Measurements from ENCODE around the gene ARMH3. TPM values are rescaled to one million over a fixed set of nuclear protein-coding genes. Genes with fewer than 3 reads are reported as not detected.
A peak's percentile ranks its signal among the peaks of the same experiment; 100 is the strongest.

Gene ARMH3
- total RNA-seq, 1 donor from 2014 or later, result 18.1 TPM

DNA sequence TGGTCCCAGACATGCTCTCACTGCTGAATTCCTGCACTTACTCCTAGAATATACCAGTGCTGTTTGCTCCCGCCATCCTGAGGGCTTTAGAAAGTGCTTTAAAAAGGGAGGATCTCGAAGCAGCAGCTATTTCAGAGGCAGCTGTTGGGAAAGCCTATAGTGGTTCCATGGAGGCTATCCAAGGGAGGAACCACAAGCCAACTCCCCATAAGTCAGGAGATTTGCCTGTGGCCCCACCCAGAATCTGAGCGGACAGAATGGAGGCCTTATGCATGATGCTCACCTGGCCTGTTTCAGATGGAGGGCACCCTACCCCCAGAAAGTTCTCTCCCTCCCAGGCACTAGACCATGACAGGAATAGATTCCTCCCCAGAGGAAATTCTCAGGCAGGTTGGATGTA, 210.1 kb downstream of the ARMH3 start:
- H3K36me3 Mint-ChIP-seq (ENCODE audit: low read depth), result peaks cover 12% of the 10 kb centered on the region
- DNase-seq (ENCODE audit: low spot score), result no peak
- H3K4me3 Mint-ChIP-seq (ENCODE audit: unreplicated experiment), result no peak overlapping the region
- TF ChIP-seq CTCF (IDR thresholded peaks at IDR 0.05), result no peak
- no peaks in the 10 kb centered on the region for H3K27me3 Mint-ChIP-seq (ENCODE audit: low read depth)
- no peaks in the 10 kb centered on the region for H3K9me3 Mint-ChIP-seq (ENCODE audit: low read depth)
- no peak overlapping the region for H3K27ac Mint-ChIP-seq (ENCODE audit: unreplicated experiment)
- H3K4me1 Mint-ChIP-seq (ENCODE audit: low read depth), result peaks cover 22% of the 10 kb centered on the region

- H3K4me1 Mint-ChIP-seq (ENCODE audit: low read depth), result peaks cover 28% of the 10 kb centered on the region
- H3K27ac Mint-ChIP-seq (ENCODE audit: unreplicated experiment), result no peak within 1 kb of the TSS
- H3K4me3 Mint-ChIP-seq (ENCODE audit: unreplicated experiment), result peak within 1 kb of the TSS; percentile 47
- H3K27me3 Mint-ChIP-seq (ENCODE audit: low read depth), result no peaks in the 10 kb centered on the region
- H3K9me3 Mint-ChIP-seq (ENCODE audit: low read depth), result no peaks in the 10 kb centered on the region
- peak; percentile 77 for TF ChIP-seq CTCF (IDR thresholded peaks at IDR 0.05)
- no peak for DNase-seq (ENCODE audit: low spot score)
- peaks cover 12% of the 10 kb centered on the region for H3K36me3 Mint-ChIP-seq (ENCODE audit: low read depth)
These were observed 212.6 kb downstream of the ARMH3 start, which contains the start of gene KCNIP2 for GRCh38 chr10:101843032-101844021. Gene KCNIP2, minus strand, starts transcription at chr10:101843800. Its CDS starts 232 bp downstream, at chr10:101843568.

- no peak overlapping the region for H3K4me3 Mint-ChIP-seq (ENCODE audit: unreplicated experiment)
- TF ChIP-seq CTCF (IDR thresholded peaks at IDR 0.05), result no peak
- H3K27ac Mint-ChIP-seq (ENCODE audit: unreplicated experiment), result no peak overlapping the region
- H3K27me3 Mint-ChIP-seq (ENCODE audit: low read depth), result no peaks in the 10 kb centered on the region
- H3K36me3 Mint-ChIP-seq (ENCODE audit: low read depth), result peaks cover 7% of the 10 kb centered on the region
- no peak for DNase-seq (ENCODE audit: low spot score)
- peaks cover 28% of the 10 kb centered on the region for H3K4me1 Mint-ChIP-seq (ENCODE audit: low read depth)
- no peaks in the 10 kb centered on the region for H3K9me3 Mint-ChIP-seq (ENCODE audit: low read depth)
These were observed 214.1 kb downstream of the ARMH3 start for GRCh38 chr10:101841826-101842225.

- Mint-ChIP-seq H3K4me3 (ENCODE audit: unreplicated experiment) (peak overlapping the region; percentile 61), H3K9me3 (ENCODE audit: low read depth) (no peaks in the 10 kb centered on the region), H3K27me3 (ENCODE audit: low read depth) (no peaks in the 10 kb centered on the region), H3K36me3 (ENCODE audit: low read depth) (peaks cover 3% of the 10 kb centered on the region), H3K4me1 (ENCODE audit: low read depth) (peaks cover 28% of the 10 kb centered on the region), H3K27ac (ENCODE audit: unreplicated experiment) (peak overlapping the region; percentile 14)
- peak; percentile 94 for TF ChIP-seq CTCF (IDR thresholded peaks at IDR 0.05)
- peak; percentile 89 for DNase-seq (ENCODE audit: low spot score)
These were observed 215.1 kb downstream of the ARMH3 start for GRCh38 chr10:101840741-101841453.

GRCh38 chr10:101840102-101840684, 215.8 kb downstream of the ARMH3 start:
- DNase-seq (ENCODE audit: low spot score), result peak; percentile 13
- no peak for TF ChIP-seq CTCF (IDR thresholded peaks at IDR 0.05)
- Mint-ChIP-seq H3K27ac (ENCODE audit: unreplicated experiment) (no peak overlapping the region), H3K27me3 (ENCODE audit: low read depth) (no peaks in the 10 kb centered on the region), H3K36me3 (ENCODE audit: low read depth) (no peaks in the 10 kb centered on the region), H3K9me3 (ENCODE audit: low read depth) (no peaks in the 10 kb centered on the region), H3K4me1 (ENCODE audit: low read depth) (peaks cover 28% of the 10 kb centered on the region), H3K4me3 (ENCODE audit: unreplicated experiment) (peak overlapping the region; percentile 61)
